GM21619 (cell line): Measurements from ENCODE around the gene NALCN.

Source experiments
- ATAC-seq: cut with Tn5 transposase; IDR thresholded peaks from one replicate; pipeline ENCODE4 v1.9.1; 2021; ENCODE audit not compliant: unreplicated experiment

The NALCN gene

DNA sequence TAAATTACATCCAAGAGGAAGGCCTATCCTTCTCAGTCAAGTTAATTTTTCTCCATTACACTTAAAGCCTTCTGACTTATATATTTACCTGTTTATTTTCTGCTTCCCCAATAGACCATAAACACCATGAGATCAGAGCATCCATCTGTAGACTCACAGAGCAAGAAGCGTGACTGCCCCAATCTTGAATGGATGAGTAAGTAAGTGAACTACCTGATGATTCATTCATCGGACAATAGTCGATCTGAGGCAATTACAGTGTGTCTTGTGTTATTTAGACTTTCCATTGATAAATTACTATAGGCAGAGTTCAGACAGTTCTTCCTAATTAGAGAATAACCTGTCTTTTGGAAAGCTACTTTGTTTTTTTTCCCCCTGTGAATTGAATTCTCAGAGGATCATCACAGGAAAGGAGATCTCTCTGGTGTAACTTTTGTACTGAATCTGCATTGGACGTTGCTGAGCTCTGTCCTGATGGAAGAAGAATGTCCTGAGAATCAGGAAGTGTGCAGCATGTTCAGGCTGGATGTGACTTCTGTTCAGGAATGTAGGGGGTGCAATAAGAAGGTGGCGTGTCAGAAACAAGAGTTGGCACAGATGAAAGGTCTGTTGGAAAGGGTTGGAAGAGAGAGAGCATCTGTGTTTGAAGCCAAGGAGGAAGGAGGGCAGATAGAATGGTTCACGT lies 367.0 kb downstream of the NALCN start:
- ATAC-seq: no peak

DNA sequence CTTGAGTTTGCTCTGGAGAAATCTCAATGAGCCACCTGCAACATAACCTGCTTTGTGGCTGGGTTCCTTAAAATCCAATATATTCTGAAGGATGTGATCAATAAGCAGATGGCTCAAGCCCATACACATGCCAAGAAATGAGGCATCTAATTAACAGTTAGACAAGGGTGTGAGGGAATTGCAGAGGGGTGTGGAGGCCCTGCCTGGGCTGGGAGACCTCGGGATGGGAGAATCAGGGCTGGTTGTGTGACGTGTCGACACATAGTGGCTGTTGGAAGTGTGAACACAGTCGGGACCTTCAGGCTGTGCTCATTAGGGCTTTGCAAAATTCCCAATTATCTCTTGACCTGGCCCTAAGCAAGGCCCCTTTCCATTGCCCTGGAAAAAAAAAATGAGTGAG lies 379.8 kb downstream of the NALCN start:
- ATAC-seq: no peak

DNA sequence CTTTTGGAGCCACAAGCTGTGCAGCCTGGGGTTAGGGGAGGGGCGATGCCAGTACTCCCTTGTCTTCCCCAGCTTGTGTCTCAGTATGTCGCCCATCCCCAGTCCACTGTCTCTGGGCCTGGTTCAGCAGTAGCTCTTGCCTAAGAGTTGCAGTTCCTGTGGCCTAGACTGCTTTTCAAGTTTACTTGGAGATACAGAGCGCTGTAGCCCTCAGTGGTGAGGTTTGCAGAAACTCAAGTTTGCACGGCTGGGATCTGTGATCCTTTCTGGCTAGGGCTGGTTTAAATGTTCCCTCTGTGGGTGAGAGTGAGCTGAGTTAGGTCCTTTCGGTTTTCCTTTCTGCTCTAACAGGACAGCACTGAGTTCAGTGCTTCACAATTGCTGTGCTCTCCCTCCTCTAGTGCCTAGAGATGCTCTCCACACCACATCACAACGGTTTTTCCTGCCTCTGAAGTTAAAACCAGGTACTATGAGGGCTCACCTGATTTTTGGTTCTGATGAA lies 381.1 kb downstream of the NALCN start:
- no peak for ATAC-seq

DNA sequence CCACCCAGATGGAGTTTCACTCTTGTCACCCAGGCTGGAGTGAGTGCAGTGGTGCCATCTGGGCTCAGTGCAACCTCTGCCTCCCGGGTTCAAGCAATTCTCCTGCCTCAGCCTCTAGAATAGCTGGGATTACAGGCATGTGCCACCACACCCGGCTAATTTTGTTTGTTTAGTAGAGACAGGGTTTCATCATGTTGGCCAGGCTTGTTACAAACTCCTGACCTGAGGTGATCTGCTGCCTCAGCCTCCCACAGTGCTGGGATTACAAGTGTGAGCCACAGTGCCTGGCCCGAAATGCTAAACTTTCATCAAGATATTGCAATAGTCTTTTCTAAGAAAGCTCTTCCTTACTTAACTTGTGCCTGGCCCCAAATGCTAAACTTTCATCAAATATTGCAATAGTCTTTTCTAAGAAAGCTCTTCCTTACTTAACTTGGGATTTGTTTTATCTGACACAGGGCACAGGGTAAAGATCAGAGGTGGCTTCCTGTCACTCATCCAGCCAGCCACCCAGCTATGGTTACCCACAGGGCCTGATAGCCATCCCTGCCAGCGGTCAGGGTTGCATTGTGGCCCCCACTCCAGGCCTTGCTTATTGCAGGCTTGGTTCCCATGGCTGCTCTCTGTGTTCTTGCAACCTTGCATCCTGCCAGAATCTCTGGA lies 389.4 kb downstream of the NALCN start:
- ATAC-seq: no peak

DNA sequence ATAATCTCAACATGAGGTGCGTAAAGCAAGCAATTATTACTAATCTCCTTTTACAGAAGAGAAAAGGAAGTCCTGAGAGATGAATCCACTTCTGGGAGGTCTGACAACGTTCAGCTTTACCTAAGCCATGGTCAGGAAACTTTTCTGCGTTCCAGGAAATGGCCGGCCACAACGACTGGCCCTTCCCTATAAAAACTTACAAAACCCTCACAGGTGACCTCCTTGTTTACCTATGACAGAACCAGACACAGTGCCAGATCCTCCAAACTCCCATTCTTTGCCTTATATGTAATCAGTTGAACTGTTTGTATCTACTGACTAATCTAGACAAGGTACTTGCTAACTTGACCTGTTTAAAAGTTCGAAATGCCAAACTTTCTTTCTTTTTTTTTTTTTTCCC lies 390.0 kb downstream of the NALCN start:
- no peak for ATAC-seq

DNA sequence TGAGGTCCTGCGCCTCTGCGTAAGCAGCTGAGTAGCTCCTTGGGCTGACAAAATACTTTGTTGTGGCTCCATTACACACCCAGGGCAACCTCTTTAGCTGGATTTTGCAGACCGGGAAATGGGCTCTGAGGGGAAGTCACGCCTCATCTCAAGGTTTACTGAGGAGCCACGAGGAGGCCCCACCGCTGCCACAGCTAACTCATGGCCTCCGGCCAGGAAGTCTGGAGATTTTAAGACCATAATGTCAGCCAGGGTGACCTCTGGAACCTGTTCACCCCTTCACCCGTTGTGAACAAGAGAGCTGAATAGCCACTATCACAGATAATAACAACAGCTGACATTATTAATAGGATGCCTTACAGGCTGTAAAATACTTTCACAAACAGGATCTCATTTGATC lies 390.4 kb downstream of the NALCN start:
- ATAC-seq: no peak

DNA sequence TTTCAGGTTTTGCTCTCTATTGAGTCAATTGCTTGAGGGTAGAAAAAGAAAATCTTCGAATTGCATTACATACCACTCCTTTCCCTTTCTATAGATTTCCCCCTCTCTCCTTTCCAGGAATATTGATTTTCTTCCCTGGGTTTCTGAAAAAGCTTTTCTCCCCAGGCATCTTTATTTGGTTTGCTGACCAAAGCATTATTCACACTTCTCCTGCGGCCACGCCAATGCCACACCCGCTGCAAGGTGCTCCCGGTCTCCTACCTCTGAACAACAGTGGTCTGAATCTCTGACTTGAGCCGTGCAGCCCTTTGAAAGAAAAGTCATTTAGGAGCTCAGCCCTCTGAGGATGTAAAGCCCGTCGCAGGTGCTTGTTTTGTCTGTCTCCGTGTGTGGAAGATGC lies 390.8 kb downstream of the NALCN start:
- ATAC-seq: no peak

DNA sequence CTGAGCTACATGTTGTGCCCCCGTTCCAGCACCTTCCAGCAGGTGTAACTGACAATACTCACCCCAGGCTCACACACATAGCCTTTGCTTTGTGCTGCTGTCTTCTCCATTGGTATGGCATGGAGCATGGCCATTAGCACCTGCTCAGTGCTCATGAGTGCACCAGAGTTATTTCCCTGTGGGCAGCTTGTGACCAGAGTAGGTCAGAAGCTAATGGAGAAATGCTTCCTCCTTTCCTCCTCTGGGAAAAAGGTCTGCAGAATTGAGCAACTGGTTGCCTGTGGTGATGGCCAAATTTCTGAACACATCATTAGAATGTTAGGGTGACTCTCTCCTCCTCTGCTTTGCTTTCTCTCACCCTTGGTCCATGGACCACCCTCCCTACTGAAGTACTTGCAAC lies 397.2 kb downstream of the NALCN start:
- no peak for ATAC-seq

DNA sequence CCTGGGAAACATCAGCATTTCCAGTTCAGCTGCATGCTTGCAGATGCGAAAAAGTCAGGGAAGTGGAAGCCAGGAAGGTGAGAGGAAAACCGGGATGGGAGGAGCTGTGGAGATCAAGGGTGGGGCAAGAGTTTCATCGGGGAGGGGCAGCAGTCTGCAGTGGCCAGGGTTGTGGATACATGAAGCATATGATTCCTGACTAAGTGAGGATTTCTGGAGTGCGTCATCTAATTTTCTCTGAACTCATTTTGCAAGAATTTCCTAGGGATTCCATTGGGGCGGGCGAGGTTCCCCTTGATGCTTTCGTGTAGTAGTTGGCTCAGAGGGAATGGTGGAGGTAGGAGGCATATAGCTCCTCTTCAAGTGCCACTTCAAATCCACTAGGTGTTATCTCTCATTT lies 397.6 kb downstream of the NALCN start:
- ATAC-seq: no peak

DNA sequence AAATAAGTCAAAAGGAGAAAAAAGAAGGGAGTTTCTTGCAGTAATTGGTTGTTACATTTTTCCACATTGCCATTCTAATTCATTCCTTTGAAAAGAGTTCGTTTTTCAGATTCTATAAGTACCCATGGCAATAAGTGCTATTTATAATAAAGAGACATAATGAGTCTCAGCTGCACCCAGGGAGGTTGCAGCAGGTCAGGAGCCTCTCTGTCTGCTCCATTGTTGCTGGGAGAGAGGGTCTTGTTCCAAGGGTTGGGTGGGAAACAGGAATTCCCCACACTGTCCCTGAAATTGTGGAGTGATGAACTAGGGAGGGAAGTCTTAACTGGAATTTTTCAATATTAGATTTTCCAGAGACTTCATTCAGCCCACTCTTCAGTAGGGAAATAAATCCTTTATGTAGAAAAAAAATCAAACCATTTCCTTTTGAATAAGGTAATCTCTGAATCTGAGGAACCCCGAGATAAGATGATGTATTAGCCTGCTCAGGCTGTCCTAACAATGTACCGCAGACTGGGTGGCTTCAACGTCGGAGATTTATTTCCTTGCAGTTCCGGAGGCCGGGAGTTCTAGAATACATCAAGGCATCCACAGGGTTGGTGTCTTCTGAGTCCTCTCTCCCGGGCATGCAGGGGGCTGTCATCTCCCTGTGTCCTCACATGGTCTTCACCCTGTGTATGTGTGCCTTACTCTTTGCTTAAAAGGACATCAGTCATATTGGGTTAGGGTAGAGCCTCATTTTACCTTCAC lies 399.0 kb downstream of the NALCN start:
- ATAC-seq: no peak

DNA sequence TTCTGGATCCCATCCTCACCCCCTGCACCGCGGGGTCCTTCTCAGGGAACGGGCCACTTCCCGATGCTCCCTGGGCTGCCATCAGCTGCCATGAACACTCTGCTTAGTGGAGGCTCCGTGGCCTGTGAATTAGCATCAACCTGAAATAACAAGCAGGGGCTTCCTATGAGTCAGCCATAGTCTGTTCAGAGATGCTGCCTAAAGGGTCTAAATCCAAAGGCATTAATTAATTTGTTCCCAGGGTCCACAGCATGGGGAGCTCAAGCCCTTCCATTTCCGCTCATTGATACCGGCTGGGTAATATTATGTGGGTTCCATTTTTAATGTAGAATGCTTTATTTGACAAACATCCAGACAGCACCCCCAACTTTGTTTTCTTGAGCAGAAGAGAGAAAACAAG lies 399.8 kb downstream of the NALCN start:
- no peak for ATAC-seq

DNA sequence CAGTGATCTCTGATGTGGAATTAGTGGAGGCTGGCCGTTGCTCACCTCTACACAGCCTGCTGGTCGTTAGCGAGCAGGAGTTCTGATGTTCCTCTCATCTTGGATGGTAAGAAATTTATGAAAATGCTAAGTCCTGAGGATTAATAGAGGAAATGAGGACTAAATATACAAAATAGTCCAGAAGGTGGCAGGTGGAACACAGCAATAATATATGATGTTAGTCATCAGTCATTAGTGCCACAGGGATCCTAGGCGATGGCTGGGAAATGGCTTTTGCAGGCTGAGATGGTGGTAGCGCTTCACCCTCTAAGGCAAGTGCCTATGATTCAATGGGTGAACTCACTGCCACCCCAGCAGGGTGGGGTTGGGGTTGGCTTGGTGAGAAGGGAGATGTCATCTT lies 403.1 kb downstream of the NALCN start:
- no peak for ATAC-seq

DNA sequence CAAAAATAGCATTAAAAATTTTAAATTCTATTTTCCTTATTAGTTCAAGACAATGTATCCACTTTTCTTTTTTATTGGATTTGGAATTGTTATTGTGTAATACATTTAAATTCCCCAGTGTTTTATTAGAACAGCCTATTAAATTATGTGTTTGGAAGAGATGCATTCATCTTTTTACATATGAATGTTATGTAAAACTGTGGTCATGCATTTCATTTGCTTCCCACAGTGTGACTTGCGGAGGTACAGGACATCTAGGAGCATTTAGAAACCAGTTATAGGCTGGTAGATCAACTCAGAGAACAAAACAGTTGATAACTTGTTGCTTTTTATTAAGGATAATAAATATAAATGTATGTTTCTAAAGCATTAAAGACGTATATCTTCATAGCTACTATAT lies 406.2 kb downstream of the NALCN start:
- ATAC-seq: no peak

DNA sequence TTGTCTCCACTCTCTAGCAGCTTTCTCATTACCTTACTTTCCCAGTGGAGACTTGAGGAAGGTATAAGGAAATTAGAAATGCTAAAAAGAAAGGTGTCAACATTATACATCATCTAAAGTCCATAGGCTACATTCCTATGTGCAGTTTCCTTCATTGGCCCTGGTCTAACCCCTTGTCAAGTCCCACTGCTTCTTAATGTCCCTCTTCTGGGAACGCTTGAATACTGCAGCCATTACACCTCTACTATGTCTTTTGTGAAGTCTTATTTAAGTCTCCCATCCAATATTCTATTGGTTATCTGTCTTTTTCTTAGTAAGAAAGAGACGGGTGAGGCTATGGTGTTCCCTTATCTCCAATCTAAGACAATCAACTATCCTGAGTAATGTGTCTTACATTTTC lies 409.1 kb downstream of the NALCN start:
- ATAC-seq: no peak
